Endothelial cell of umbilical vein (primary cell): Measurements from ENCODE around the gene P2RY11. TPM values are rescaled to one million over a fixed set of nuclear protein-coding genes. Genes with fewer than 3 reads are reported as not detected.

ENCODE experiments used
- BruUV-seq: library from RNA; stranded (reverse); fragments of 400-500 nt; replicated peaks from 2 replicates; lab custom pipeline; 2021; lab: Mats Ljungman, UMichigan
- CTCF ChIA-PET: fragments of 300-600, 350-600 bp; sonication (Branson Sonifier 250); formaldehyde crosslinking; loops from one replicate; lab custom pipeline; 2021; ENCODE audit warnings: antibody characterized with exemption, inconsistent platforms; lab: Charles Lee
- POLR2A ChIA-PET: fragments of 300-600, 350-600 bp; sonication (Branson Sonifier 250); formaldehyde crosslinking; loops from one replicate; lab custom pipeline; 2021; ENCODE audit warnings: antibody characterized with exemption, inconsistent platforms; lab: Charles Lee
- DNase-seq: peaks from one replicate; pipeline ENCODE4 v3.0.0-alpha.2; 2011; ENCODE audit warnings: low read depth, low spot score
- FAIRE-seq: peaks from 2 replicates; lab custom pipeline; 2011; peaks lifted over from hg19 to GRCh38; lab: Jason Lieb, UNC
- H2AFZ ChIP-seq: 2 replicates; pipeline ENCODE4 v1.6.0; 2012; ENCODE audit warnings: low read depth, low read length, control low read depth, inconsistent platforms
- H3K27ac ChIP-seq: 2 replicates; pipeline ENCODE4 v1.5.1; 2011; ENCODE audit warnings: low read depth, mild to moderate bottlenecking, control low read depth, low read length, moderate library complexity; ENCODE audit not compliant: insufficient read depth
- H3K27me3 ChIP-seq, 2 experiments: 2 replicates each; pipeline versions ENCODE4 v1.6.0 to v1.6.1; 2011; ENCODE audit warnings: low read length in 2 of 2, mixed read lengths in 1 of 2; ENCODE audit not compliant: control insufficient read depth in 2 of 2, insufficient read depth in 2 of 2
- H3K36me3 ChIP-seq, 2 experiments: 2 replicates in 1 of 2; 3 replicates in 1 of 2; pipeline ENCODE4 v1.5.1; 2011; ENCODE audit warnings: low read length in 2 of 2, mild to moderate bottlenecking in 1 of 2, moderate library complexity in 1 of 2; ENCODE audit not compliant: control insufficient read depth in 2 of 2, insufficient read depth in 2 of 2; ENCODE audit errors: extremely low read depth in 1 of 2
- H3K4me1 ChIP-seq: 3 replicates; pipeline ENCODE4 v1.5.1; 2011; ENCODE audit warnings: mild to moderate bottlenecking, low read length; ENCODE audit not compliant: control insufficient read depth, insufficient read depth; ENCODE audit errors: extremely low read depth
- H3K4me2 ChIP-seq: 2 replicates; pipeline ENCODE4 v1.6.1; 2011; ENCODE audit warnings: low read length, control low read depth, mixed read lengths; ENCODE audit not compliant: insufficient read depth
- H3K4me3 ChIP-seq, 3 experiments: fragments of 200-600 bp in 1 of 3; sonication (generic), shearing (Covaris generic) in 1 of 3; replicated peaks in 1 of 3; 2 replicates each; pipeline ENCODE4 v1.5.1; 2011 to 2016; ENCODE audit warnings: control low read depth in 3 of 3, low read length in 3 of 3, mild to moderate bottlenecking in 2 of 3, inconsistent platforms in 1 of 3, low read depth in 1 of 3, moderate library complexity in 1 of 3; ENCODE audit not compliant: insufficient read depth in 1 of 3
- H3K79me2 ChIP-seq: 2 replicates; pipeline ENCODE4 v1.6.0; 2012; ENCODE audit warnings: low read length, inconsistent platforms; ENCODE audit not compliant: control insufficient read depth, insufficient read depth
- H3K9ac ChIP-seq: replicated peaks from 2 replicates; pipeline ENCODE3; 2011; ENCODE audit warnings: low read length, control low read depth; ENCODE audit not compliant: insufficient read depth; ENCODE audit errors: extremely low read depth
- H3K9me1 ChIP-seq: replicated peaks from 3 replicates; pipeline ENCODE4 v1.6.0; 2011; ENCODE audit warnings: mild to moderate bottlenecking, low read length; ENCODE audit not compliant: control insufficient read depth, insufficient read depth; ENCODE audit errors: extremely low read depth
- H3K9me3 ChIP-seq: replicated peaks from 2 replicates; pipeline ENCODE4 v1.5.1; 2012; ENCODE audit warnings: low read length, inconsistent platforms; ENCODE audit not compliant: control insufficient read depth, insufficient read depth
- H4K20me1 ChIP-seq: replicated peaks from 2 replicates; pipeline ENCODE3; 2011; ENCODE audit warnings: mild to moderate bottlenecking, low read length; ENCODE audit not compliant: control insufficient read depth, insufficient read depth; ENCODE audit errors: extremely low read depth
- EZH2 ChIP-seq: IDR thresholded peaks from 2 replicates; pipeline ENCODE4 v1.6.1; 2012; ENCODE audit warnings: borderline replicate concordance, low read depth, mild to moderate bottlenecking, moderate library complexity, low read length, inconsistent platforms; ENCODE audit not compliant: severe bottlenecking
- FOS ChIP-seq: IDR thresholded peaks from 2 replicates; pipeline ENCODE4 v1.6.1; 2011; ENCODE audit warnings: mild to moderate bottlenecking, low read length, moderate library complexity, borderline replicate concordance; ENCODE audit not compliant: insufficient read depth
- GATA2 ChIP-seq: IDR thresholded peaks from 2 replicates; pipeline ENCODE4 v1.7.0; 2011; ENCODE audit warnings: low read depth, mild to moderate bottlenecking, moderate library complexity, mixed read lengths, low read length; ENCODE audit not compliant: insufficient read length, insufficient read depth
- JUN ChIP-seq: IDR thresholded peaks from 2 replicates; pipeline ENCODE4 v1.6.1; 2011; ENCODE audit warnings: borderline replicate concordance, low read depth; ENCODE audit not compliant: insufficient read length, insufficient read depth
- MYC ChIP-seq: IDR thresholded peaks from one replicate; pipeline ENCODE4 v1.6.1; 2011; ENCODE audit warnings: mild to moderate bottlenecking, low read depth, low read length
- POLR2A ChIP-seq: IDR thresholded peaks from 2 replicates; pipeline ENCODE4 v1.6.1; 2012; ENCODE audit warnings: low read depth, mild to moderate bottlenecking, control low read depth, low read length
- POLR2AphosphoS5 ChIP-seq: IDR thresholded peaks from 2 replicates; pipeline ENCODE4 v1.6.1; 2012; ENCODE audit warnings: low read depth, mild to moderate bottlenecking, control low read depth, low read length, moderate library complexity; ENCODE audit not compliant: insufficient read depth
- dilution Hi-C: fragments of 300-500 bp; cut with MboI; formaldehyde crosslinking; loops from one replicate; pipeline ENCODE4 v1.15.0; 2019; ENCODE audit warnings: low sequenced_read_pairs; ENCODE audit not compliant: extremely low pct_ligation_motif_present
- intact Hi-C: fragments of 100-400 bp; cut with micrococcal nuclease; formaldehyde crosslinking; loops from one replicate; pipeline ENCODE4 v1.10.0; 2022
- polyA plus RNA-seq, 4 experiments: library from polyadenylated mRNA; depleted of rRNA in 3 of 4; stranded (reverse) in 3 of 4; unstranded in 1 of 4; fragments of >200 nt; gene quantifications; 2 replicates each; pipeline versions ENCODE4 v1.2.1 to v1.2.3, GENCODE V29; 2011 to 2012; ENCODE audit warnings: missing spikeins in 1 of 4
- total RNA-seq: library from RNA; stranded (reverse); gene quantifications from 2 replicates; pipeline ENCODE4 v1.2.3, GENCODE V29; 2021
- TF ChIP-seq, protein P1 (sequence below): IDR thresholded peaks from 2 replicates; pipeline ENCODE4 v1.6.1; 2011; ENCODE audit not compliant: insufficient read depth, insufficient read length
- TF ChIP-seq, protein P2 (sequence below), 2 donors: IDR thresholded peaks; 1 replicate in 1 of 2; 2 replicates in 1 of 2; pipeline ENCODE4 v1.5.1; 2011; ENCODE audit warnings: low read length in 2 of 2, mild to moderate bottlenecking in 2 of 2, moderate library complexity in 2 of 2, control low read depth in 1 of 2, inconsistent platforms in 1 of 2, low read depth in 1 of 2; ENCODE audit not compliant: insufficient read depth in 1 of 2; ENCODE audit errors: extremely low read depth in 1 of 2

Gene P2RY11
- total and polyA plus RNA-seq, 2 donors (not counting 3 experiments of a cell fraction or from before 2014, with no cell fraction given): 3.6 to 14.6 TPM

DNA sequence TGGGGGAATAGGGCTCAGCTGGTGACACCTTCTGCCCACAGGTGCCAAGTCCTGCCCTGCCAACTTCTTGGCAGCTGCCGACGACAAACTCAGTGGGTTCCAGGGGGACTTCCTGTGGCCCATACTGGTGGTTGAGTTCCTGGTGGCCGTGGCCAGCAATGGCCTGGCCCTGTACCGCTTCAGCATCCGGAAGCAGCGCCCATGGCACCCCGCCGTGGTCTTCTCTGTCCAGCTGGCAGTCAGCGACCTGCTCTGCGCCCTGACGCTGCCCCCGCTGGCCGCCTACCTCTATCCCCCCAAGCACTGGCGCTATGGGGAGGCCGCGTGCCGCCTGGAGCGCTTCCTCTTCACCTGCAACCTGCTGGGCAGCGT lies 2.1 kb downstream of the P2RY11 start:
- CTCF ChIA-PET: interaction anchor here (0.6 to 2.5 kb wide), 11 partner anchors 9 to 183 kb away, joined by 3 to 11 read pairs (median 3); partner anchors contain the start of gene ANGPTL6
- Histone ChIP-seq H3K27ac (no peak overlapping the region), H3K27me3 (no peaks in the 10 kb centered on the region), H3K79me2 (peaks cover 12% of the 10 kb centered on the region), H3K4me1 (no peaks in the 10 kb centered on the region), H3K9ac (no peak overlapping the region), H3K36me3 (peaks cover 8 to 50% of the 10 kb centered on the region in 2 experiments), H3K4me2 (no peak overlapping the region), H2AFZ (no peak overlapping the region), H3K4me3 (no peak overlapping the region), H3K9me3 (no peaks in the 10 kb centered on the region), H4K20me1 (no peaks in the 10 kb centered on the region), H3K9me1 (no peaks in the 10 kb centered on the region)
- POLR2A ChIA-PET: interaction anchor here (0.6 kb wide), 1 partner anchor 34 kb away, joined by 9 read pairs; no protein-coding TSS in a partner anchor
- DNase-seq (no peak), FAIRE-seq (no peak)
- no TSS peak for BruUV-seq
- dilution Hi-C loops: no loop called here
- intact Hi-C loops: no loop called here
- TF ChIP-seq POLR2AphosphoS5: peak; percentile 2
- no peak for TF ChIP-seq JUN
- TF ChIP-seq MYC: no peak

DNA sequence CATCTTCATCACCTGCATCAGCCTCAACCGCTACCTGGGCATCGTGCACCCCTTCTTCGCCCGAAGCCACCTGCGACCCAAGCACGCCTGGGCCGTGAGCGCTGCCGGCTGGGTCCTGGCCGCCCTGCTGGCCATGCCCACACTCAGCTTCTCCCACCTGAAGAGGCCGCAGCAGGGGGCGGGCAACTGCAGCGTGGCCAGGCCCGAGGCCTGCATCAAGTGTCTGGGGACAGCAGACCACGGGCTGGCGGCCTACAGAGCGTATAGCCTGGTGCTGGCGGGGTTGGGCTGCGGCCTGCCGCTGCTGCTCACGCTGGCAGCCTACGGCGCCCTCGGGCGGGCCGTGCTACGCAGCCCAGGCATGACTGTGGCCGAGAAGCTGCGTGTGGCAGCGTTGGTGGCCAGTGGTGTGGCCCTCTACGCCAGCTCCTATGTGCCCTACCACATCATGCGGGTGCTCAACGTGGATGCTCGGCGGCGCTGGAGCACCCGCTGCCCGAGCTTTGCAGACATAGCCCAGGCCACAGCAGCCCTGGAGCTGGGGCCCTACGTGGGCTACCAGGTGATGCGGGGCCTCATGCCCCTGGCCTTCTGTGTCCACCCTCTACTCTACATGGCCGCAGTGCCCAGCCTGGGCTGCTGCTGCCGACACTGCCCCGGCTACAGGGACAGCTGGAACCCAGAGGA lies 2.6 kb downstream of the P2RY11 start:
- H3K4me2 ChIP-seq: no peak overlapping the region
- peaks cover 5% of the 10 kb centered on the region for H3K4me1 ChIP-seq
- no peak overlapping the region for H2AFZ ChIP-seq
- H3K4me3 ChIP-seq: no peak overlapping the region
- intact Hi-C loops: no loop called here
- DNase-seq (no peak), FAIRE-seq (no peak)
- ChIA-PET POLR2A (interaction anchor here (0.6 kb wide), 1 partner anchor 34 kb away, joined by 9 read pairs; no protein-coding TSS in a partner anchor), CTCF (interaction anchor here (0.7 to 2.5 kb wide), 9 partner anchors 8 to 183 kb away, joined by 3 to 11 read pairs (median 3); partner anchors contain the start of gene PPAN)
- H3K79me2 ChIP-seq: peaks cover 17% of the 10 kb centered on the region
- no peak overlapping the region for H3K9ac ChIP-seq
- H3K36me3 ChIP-seq: peaks cover 8 to 50% of the 10 kb centered on the region in 2 experiments
- no TSS peak for BruUV-seq
- no peaks in the 10 kb centered on the region for H3K27me3 ChIP-seq
- no peak overlapping the region for H3K27ac ChIP-seq
- TF ChIP-seq GATA2 (no peak), EZH2 (no peak), MYC (no peak), POLR2A (no peak), JUN (no peak), POLR2AphosphoS5 (no peak), FOS (no peak)
- TF ChIP-seq, protein P1, sequence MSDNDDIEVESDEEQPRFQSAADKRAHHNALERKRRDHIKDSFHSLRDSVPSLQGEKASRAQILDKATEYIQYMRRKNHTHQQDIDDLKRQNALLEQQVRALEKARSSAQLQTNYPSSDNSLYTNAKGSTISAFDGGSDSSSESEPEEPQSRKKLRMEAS: no peak
- TF ChIP-seq, protein P2, sequence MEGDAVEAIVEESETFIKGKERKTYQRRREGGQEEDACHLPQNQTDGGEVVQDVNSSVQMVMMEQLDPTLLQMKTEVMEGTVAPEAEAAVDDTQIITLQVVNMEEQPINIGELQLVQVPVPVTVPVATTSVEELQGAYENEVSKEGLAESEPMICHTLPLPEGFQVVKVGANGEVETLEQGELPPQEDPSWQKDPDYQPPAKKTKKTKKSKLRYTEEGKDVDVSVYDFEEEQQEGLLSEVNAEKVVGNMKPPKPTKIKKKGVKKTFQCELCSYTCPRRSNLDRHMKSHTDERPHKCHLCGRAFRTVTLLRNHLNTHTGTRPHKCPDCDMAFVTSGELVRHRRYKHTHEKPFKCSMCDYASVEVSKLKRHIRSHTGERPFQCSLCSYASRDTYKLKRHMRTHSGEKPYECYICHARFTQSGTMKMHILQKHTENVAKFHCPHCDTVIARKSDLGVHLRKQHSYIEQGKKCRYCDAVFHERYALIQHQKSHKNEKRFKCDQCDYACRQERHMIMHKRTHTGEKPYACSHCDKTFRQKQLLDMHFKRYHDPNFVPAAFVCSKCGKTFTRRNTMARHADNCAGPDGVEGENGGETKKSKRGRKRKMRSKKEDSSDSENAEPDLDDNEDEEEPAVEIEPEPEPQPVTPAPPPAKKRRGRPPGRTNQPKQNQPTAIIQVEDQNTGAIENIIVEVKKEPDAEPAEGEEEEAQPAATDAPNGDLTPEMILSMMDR (IDR thresholded peaks at IDR 0.05; ENCODE audit: extremely low read depth in 1 of 2, insufficient read depth in 1 of 2, low read depth in 1 of 2, low read length in 2 of 2): no peak
- no peaks in the 10 kb centered on the region for H3K9me3 ChIP-seq
- H3K9me1 ChIP-seq: no peaks in the 10 kb centered on the region
- no peaks in the 10 kb centered on the region for H4K20me1 ChIP-seq
- dilution Hi-C loops: no loop called here
